ENCODE results near the gene AMZ1. TPM values are rescaled to one million over a fixed set of nuclear protein-coding genes. Genes with fewer than 3 reads are reported as not detected.
A peak's percentile ranks its signal among the peaks of the same experiment; 100 is the strongest.

The AMZ1 gene
- total RNA-seq, 2 experiments from 2014 or later = 0.14 TPM

GRCh38 chr7:2710901-2711551 is 23.0 kb downstream of the AMZ1 start:
- Mint-ChIP-seq H3K4me3 (no peak overlapping the region), H3K27me3 (no peaks in the 10 kb centered on the region), H3K9me3 (ENCODE audit: low read depth) (no peaks in the 10 kb centered on the region), H3K27ac (peak overlapping the region; percentile 77), H3K36me3 (ENCODE audit: low read depth) (peaks cover 1% of the 10 kb centered on the region), H3K4me1 (peaks cover 40% of the 10 kb centered on the region)
- intact Hi-C loops (cut with DNase I, micrococcal nuclease) = no loop called here
- CTCF ChIA-PET = interaction anchor here (0.5 to 4.4 kb wide), 22 partner anchors 9 to 670 kb away, joined by 3 to 42 read pairs (median 5); no protein-coding TSS in a partner anchor
- POLR2A ChIA-PET = interaction anchor here (1.3 kb wide), 1 partner anchor 47 kb away, joined by 3 read pairs; no protein-coding TSS in a partner anchor
- peak; percentile 35 for ATAC-seq
- DNase-seq = peak; percentile 54

- H3K36me3 Mint-ChIP-seq (ENCODE audit: low read depth) = peaks cover 1% of the 10 kb centered on the region
- no peak for ATAC-seq
- intact Hi-C loops (cut with DNase I, micrococcal nuclease) = no loop called here
- H3K9me3 Mint-ChIP-seq (ENCODE audit: low read depth) = no peaks in the 10 kb centered on the region
- H3K27me3 Mint-ChIP-seq = no peaks in the 10 kb centered on the region
- no peak overlapping the region for H3K4me3 Mint-ChIP-seq
- no peak overlapping the region for H3K27ac Mint-ChIP-seq
- POLR2A ChIA-PET = no interaction called here
- CTCF ChIA-PET = interaction anchor here (4.4 kb wide), 1 partner anchor 13 kb away, joined by 42 read pairs; no protein-coding TSS in a partner anchor
- no peak for DNase-seq
- peaks cover 51% of the 10 kb centered on the region for H3K4me1 Mint-ChIP-seq
These were observed 24.1 kb downstream of the AMZ1 start for GRCh38 chr7:2711895-2712675.

DNA sequence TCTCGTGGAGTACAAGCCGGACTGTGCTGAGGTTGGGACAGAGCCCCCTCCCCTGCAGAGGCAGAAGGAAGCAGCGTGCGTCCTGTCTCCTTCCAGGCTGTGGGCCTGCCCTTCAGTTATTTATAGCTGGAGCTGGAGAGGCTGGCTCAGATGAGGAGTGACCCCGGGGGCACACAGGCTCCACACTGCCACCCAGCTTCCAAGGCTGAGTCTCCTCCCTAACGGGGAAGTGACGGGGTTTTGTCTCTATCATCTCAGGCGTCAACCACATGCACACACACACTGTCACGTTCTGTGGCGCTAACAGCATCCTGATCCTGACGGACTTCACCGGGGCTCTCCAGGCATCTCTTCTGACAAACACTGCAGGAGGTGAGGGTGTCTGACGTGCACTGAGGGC is 25.4 kb downstream of the AMZ1 start:
- Mint-ChIP-seq H3K4me1 (peaks cover 62% of the 10 kb centered on the region), H3K27me3 (no peaks in the 10 kb centered on the region), H3K27ac (no peak overlapping the region), H3K4me3 (no peak overlapping the region), H3K36me3 (ENCODE audit: low read depth) (peaks cover 7% of the 10 kb centered on the region), H3K9me3 (ENCODE audit: low read depth) (no peaks in the 10 kb centered on the region)
- ChIA-PET CTCF (interaction anchor here (0.7 to 1.3 kb wide), 7 partner anchors 11 to 537 kb away, joined by 3 to 7 read pairs (median 3); no protein-coding TSS in a partner anchor), POLR2A (no interaction called here)
- no peak for ATAC-seq
- intact Hi-C loops (cut with DNase I, micrococcal nuclease) = no loop called here
- peak; percentile 26 for DNase-seq

- peaks cover 68% of the 10 kb centered on the region for H3K4me1 Mint-ChIP-seq
- H3K27ac Mint-ChIP-seq = no peak overlapping the region
- no peak overlapping the region for H3K4me3 Mint-ChIP-seq
- ChIA-PET CTCF (interaction anchor here (0.5 to 1.3 kb wide), 5 partner anchors 22 to 343 kb away, joined by 3 to 5 read pairs (median 3); no protein-coding TSS in a partner anchor), POLR2A (no interaction called here)
- H3K27me3 Mint-ChIP-seq = no peaks in the 10 kb centered on the region
- intact Hi-C loops (cut with DNase I, micrococcal nuclease) = no loop called here
- no peaks in the 10 kb centered on the region for H3K9me3 Mint-ChIP-seq (ENCODE audit: low read depth)
- no peak for DNase-seq
- peaks cover 9% of the 10 kb centered on the region for H3K36me3 Mint-ChIP-seq (ENCODE audit: low read depth)
- no peak for ATAC-seq
These were observed 26.0 kb downstream of the AMZ1 start for GRCh38 chr7:2713978-2714377.

DNA sequence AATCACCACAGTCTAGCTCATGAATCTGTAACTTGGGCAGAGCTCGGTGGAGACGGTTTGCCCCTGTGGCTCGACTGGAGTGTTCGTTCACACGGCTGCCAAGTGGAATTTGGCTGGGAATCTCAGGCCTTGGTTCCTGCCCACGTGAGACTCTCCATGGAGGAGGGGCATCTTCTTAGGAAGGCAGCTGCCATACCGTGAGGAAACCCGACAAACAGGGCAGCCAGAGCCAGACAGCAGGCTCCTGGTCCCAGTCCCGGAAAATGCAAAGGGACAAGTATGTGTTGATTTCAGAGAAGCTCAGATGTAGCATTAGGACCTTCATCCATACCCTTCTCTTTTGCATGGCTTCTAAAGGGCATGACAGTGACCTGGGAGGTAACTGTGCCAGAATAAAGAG is 26.6 kb downstream of the AMZ1 start:
- ChIA-PET CTCF (interaction anchor here (1.3 kb wide), 2 partner anchors 33 to 264 kb away, joined by 3 read pairs; no protein-coding TSS in a partner anchor), POLR2A (no interaction called here)
- no peaks in the 10 kb centered on the region for H3K27me3 Mint-ChIP-seq
- peaks cover 70% of the 10 kb centered on the region for H3K4me1 Mint-ChIP-seq
- peaks cover 9% of the 10 kb centered on the region for H3K36me3 Mint-ChIP-seq (ENCODE audit: low read depth)
- H3K9me3 Mint-ChIP-seq (ENCODE audit: low read depth) = no peaks in the 10 kb centered on the region
- H3K4me3 Mint-ChIP-seq = no peak overlapping the region
- peak overlapping the region; percentile 44 for H3K27ac Mint-ChIP-seq
- intact Hi-C loops (cut with DNase I, micrococcal nuclease) = loop anchor here in 1 of 2 experiments (5.0 kb wide), 1 partner anchor 148 kb away; no protein-coding TSS in a partner anchor
- no peak for DNase-seq
- ATAC-seq = no peak

DNA sequence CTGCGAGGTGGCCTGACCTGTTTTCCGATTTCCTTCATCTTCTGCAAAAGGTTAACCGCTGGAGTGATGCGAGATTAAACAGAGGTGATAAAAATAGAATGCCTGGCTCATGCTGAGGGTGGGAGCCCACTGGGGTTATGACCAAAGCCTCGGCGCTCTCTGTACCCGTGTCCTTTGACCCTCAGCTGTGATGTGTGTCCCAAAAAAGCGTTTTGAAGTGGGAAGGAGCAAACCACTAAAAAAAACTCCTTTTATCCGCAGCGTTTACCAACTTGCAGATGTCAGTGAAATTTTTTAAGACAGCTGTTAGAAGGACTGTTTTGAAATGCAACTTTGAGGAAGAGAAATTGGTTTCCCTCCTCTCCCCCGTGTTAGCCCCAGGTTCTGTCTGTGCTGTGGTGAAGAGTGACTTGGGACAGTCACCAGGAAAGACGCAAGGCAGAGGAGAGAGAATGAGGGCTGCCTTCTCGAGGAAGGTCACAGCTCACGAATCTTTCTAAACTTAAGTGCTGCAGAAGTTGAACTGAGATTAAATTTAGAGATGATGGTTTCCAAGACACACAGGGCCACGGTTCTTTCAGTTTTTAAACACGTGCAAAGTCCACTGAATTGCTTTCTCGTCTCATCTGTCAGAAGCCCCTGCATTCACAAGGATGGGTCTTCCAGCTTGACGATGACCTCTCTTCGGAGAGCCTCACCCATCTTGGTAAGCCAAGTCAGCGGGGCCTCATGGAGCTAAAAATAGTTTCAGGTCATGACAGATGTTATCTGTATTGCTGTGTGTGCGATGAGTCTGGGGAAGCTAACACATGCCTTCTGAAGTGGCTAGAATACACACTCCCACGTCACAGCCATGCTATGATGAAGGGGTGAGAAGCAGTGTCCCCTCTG is 27.6 kb downstream of the AMZ1 start:
- peak; percentile 63 for ATAC-seq
- POLR2A ChIA-PET = interaction anchor here (0.9 to 1.3 kb wide), 2 partner anchors 17 to 43 kb away, joined by 3 read pairs; no protein-coding TSS in a partner anchor
- DNase-seq = peak; percentile 71
- Mint-ChIP-seq H3K27ac (peak overlapping the region; percentile 44), H3K9me3 (ENCODE audit: low read depth) (no peaks in the 10 kb centered on the region), H3K36me3 (ENCODE audit: low read depth) (peaks cover 9% of the 10 kb centered on the region), H3K4me3 (no peak overlapping the region), H3K4me1 (peaks cover 68% of the 10 kb centered on the region), H3K27me3 (no peaks in the 10 kb centered on the region)
- intact Hi-C loops (cut with DNase I, micrococcal nuclease) = loop anchor here in 1 of 2 experiments (5.0 kb wide), 1 partner anchor 147 kb away; no protein-coding TSS in a partner anchor
- CTCF ChIA-PET = interaction anchor here (0.5 to 1.7 kb wide), 7 partner anchors 17 to 264 kb away, joined by 3 to 8 read pairs (median 3); no protein-coding TSS in a partner anchor

DNA sequence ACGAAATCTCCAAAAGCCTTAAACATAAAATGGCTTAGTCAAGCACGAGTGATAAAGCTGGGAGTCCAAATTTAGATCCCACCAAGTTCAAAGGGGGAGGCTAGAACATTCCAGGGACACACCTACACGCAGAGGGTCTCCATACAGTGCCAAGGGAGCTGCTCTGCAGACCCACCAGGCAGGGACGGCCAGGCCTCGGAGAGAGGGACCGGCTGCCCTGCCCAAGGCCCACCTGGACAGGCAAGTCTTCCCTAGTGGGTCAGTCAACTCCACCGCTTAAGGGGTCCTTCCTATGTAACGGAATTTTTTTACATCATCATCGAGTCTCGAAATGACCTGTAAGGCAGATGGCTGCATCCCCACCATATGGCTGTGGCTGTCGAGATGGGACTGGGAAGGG is 28.5 kb downstream of the AMZ1 start:
- Mint-ChIP-seq H3K4me3 (no peak overlapping the region), H3K36me3 (ENCODE audit: low read depth) (peaks cover 9% of the 10 kb centered on the region), H3K27ac (peak overlapping the region; percentile 44), H3K4me1 (peaks cover 67% of the 10 kb centered on the region), H3K9me3 (ENCODE audit: low read depth) (no peaks in the 10 kb centered on the region), H3K27me3 (no peaks in the 10 kb centered on the region)
- POLR2A ChIA-PET = interaction anchor here (0.5 to 1.3 kb wide), 4 partner anchors 18 to 981 kb away, joined by 3 to 5 read pairs (median 4); no protein-coding TSS in a partner anchor
- intact Hi-C loops (cut with DNase I, micrococcal nuclease) = loop anchor here in 1 of 2 experiments (5.0 kb wide), 1 partner anchor 146 kb away; no protein-coding TSS in a partner anchor
- ATAC-seq = no peak
- CTCF ChIA-PET = interaction anchor here (0.7 to 1.7 kb wide), 5 partner anchors 42 to 265 kb away, joined by 3 to 8 read pairs (median 3); no protein-coding TSS in a partner anchor
- DNase-seq = no peak

GRCh38 chr7:2716906-2717292 is 28.9 kb downstream of the AMZ1 start:
- peaks cover 9% of the 10 kb centered on the region for H3K36me3 Mint-ChIP-seq (ENCODE audit: low read depth)
- CTCF ChIA-PET = interaction anchor here (1.7 kb wide), 1 partner anchor 41 kb away, joined by 8 read pairs; no protein-coding TSS in a partner anchor
- no peak for DNase-seq
- H3K27me3 Mint-ChIP-seq = no peaks in the 10 kb centered on the region
- no peaks in the 10 kb centered on the region for H3K9me3 Mint-ChIP-seq (ENCODE audit: low read depth)
- intact Hi-C loops (cut with DNase I, micrococcal nuclease) = loop anchor here in 1 of 2 experiments (5.0 kb wide), 1 partner anchor 145 kb away; no protein-coding TSS in a partner anchor
- ATAC-seq = no peak
- H3K4me3 Mint-ChIP-seq = no peak overlapping the region
- POLR2A ChIA-PET = no interaction called here
- peaks cover 67% of the 10 kb centered on the region for H3K4me1 Mint-ChIP-seq
- no peak overlapping the region for H3K27ac Mint-ChIP-seq

- Mint-ChIP-seq H3K27me3 (no peaks in the 10 kb centered on the region), H3K4me3 (no peak overlapping the region), H3K36me3 (ENCODE audit: low read depth) (peaks cover 9% of the 10 kb centered on the region), H3K9me3 (ENCODE audit: low read depth) (no peaks in the 10 kb centered on the region), H3K4me1 (peaks cover 67% of the 10 kb centered on the region), H3K27ac (peak overlapping the region; percentile 63)
- ATAC-seq (no peak), DNase-seq (peak; percentile 52)
- ChIA-PET CTCF (interaction anchor here (0.5 to 3.9 kb wide), 7 partner anchors 7 to 656 kb away, joined by 3 to 35 read pairs (median 4); no protein-coding TSS in a partner anchor), POLR2A (no interaction called here)
- intact Hi-C loops (cut with DNase I, micrococcal nuclease) = loop anchor here in 1 of 2 experiments (5.0 kb wide), 1 partner anchor 145 kb away; no protein-coding TSS in a partner anchor
These were observed 29.6 kb downstream of the AMZ1 start for GRCh38 chr7:2717293-2718261.

All from activated CD4-positive, alpha-beta T cell treated with anti-CD3 and anti-CD28 coated beads for 36 hours (primary cell).